Measurements from ENCODE around the gene OR4D1.

Gene OR4D1

GRCh38 chr17:58195518-58196123, 47.4 kb downstream of the OR4D1 start:
- DNase-seq, result no peak

DNA sequence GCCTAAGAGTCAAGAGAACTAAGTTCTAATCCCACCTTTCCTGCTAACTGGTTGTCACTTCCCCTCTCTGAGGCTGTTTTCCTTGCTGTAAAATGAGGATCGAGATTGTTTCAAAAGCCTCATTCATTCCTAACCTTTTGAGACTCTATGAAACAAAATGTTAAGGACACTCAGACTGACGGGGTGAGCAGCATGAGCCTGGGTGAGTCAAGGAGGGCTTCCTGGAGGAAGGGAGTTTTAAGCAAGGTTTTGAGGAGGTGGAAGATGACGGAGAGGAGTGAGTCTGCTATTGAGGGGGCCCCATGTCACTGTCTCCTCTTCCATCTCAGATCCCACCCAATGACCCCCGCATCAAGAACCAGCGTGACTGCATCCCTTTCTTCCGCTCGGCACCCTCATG, 48.4 kb downstream of the OR4D1 start:
- no peak for DNase-seq

GRCh38 chr17:58200024-58200633, 51.9 kb downstream of the OR4D1 start:
- peak; percentile 63 for DNase-seq

DNA sequence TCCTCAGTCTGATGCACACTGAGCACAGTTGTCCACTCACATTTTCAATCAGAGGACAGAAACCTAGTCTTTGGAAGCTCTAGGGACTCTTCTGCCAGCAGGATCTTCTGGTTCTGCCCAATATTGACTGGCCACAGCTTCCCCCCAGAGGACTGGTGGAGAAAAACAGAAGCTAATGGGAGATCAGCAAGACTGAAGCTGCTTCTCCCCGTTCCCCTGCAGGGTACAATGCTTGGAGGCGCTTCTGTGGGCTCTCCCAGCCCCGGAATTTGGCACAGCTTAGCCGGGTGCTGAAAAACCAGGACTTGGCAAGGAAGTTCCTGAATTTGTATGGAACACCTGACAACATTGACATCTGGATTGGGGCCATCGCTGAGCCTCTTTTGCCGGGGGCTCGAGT, 54.7 kb downstream of the OR4D1 start:
- no peak for DNase-seq

- DNase-seq, result no peak
Observed at GRCh38 chr17:58204796-58205195, 56.6 kb downstream of the OR4D1 start.

DNA sequence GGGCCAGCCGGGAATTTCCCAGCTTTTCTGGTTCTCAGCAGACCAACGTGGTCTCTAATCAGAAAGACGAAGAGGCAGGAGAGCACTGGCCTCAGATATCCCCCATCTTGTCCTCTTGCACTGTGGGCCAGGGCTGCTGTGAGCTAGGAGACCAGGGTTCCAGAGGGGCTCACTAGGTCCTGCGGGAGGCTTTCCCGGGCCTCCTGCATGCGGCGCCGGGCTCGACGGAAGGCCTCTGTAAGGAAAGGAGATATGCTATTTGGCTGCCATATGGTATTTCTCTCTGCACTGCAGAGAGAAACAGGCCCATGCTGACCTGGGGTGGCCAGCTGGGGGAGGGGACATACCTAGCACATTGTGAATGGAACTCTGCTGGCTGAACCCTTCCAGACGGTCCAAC, 57.8 kb downstream of the OR4D1 start:
- DNase-seq, result no peak

GRCh38 chr17:58207451-58207850, 59.3 kb downstream of the OR4D1 start:
- no peak for DNase-seq

DNA sequence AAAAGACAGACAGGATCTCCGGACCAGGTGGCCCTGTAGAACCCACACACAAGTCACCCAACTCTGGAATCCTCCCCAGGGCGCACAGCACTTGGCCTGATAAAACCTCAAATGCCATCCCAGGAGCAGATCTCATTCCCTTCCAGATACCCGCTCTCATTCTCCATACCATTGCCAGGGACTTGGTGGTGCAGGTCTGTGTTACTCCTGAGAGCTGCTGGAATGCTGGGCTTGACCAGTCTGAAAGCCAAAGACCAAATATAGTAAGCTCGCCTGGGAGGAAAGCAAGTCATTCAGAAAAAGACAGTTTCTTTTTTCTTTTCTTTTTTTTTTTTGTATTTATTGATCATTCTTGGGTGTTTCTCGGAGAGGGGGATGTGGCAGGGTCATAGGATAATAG, 60.2 kb downstream of the OR4D1 start:
- DNase-seq, result no peak
